ENCODE results near the gene ZNF268.

Gene ZNF268

GRCh38 chr12:133181238-133181959, at the start of gene ZNF268:
Gene ZNF268, plus strand, starts transcription at chr12:133181495. Its CDS starts 503 bp downstream, at chr12:133181998.
- DNase-seq = peak; percentile 88

- DNase-seq = no peak
Measured at GRCh38 chr12:133135747-133136146, 45.5 kb upstream of the ZNF268 start.

- no peak for DNase-seq
Measured at GRCh38 chr12:133145981-133146380, 35.3 kb upstream of the ZNF268 start.

- no peak for DNase-seq
Measured at GRCh38 chr12:133156125-133156690, 25.1 kb upstream of the ZNF268 start.

GRCh38 chr12:133165776-133166175, 15.5 kb upstream of the ZNF268 start:
- DNase-seq = no peak

- no peak for DNase-seq
Measured at GRCh38 chr12:133172491-133172890, 8.8 kb upstream of the ZNF268 start.

GRCh38 chr12:133174901-133175300, 6.4 kb upstream of the ZNF268 start:
- DNase-seq = no peak

- DNase-seq = no peak
Measured at GRCh38 chr12:133180669-133181068, 626 bp upstream of the ZNF268 start.

GRCh38 chr12:133190176-133190575, 8.9 kb downstream of the ZNF268 start:
- DNase-seq = no peak

- no peak for DNase-seq
Measured at GRCh38 chr12:133192847-133193246, 11.6 kb downstream of the ZNF268 start.

GRCh38 chr12:133201888-133202287, 20.6 kb downstream of the ZNF268 start:
- no peak for DNase-seq

- no peak for DNase-seq
Measured at GRCh38 chr12:133202493-133203343, 21.4 kb downstream of the ZNF268 start.

- DNase-seq = no peak
Measured at GRCh38 chr12:133203344-133204263, 22.3 kb downstream of the ZNF268 start.

GRCh38 chr12:133204264-133204603, 22.9 kb downstream of the ZNF268 start:
- DNase-seq = no peak

- no peak for DNase-seq
Measured at GRCh38 chr12:133206390-133206789, 25.1 kb downstream of the ZNF268 start.

- DNase-seq = no peak
Measured at GRCh38 chr12:133215724-133216123, 34.4 kb downstream of the ZNF268 start.

GRCh38 chr12:133217219-133217618, 35.9 kb downstream of the ZNF268 start:
- no peak for DNase-seq

- no peak for DNase-seq
Measured at GRCh38 chr12:133220521-133220920, 39.2 kb downstream of the ZNF268 start.

- no peak for DNase-seq
Measured at GRCh38 chr12:133221241-133221640, 39.9 kb downstream of the ZNF268 start.

GRCh38 chr12:133222211-133222610, 40.9 kb downstream of the ZNF268 start:
- no peak for DNase-seq

GRCh38 chr12:133225527-133225926, 44.2 kb downstream of the ZNF268 start:
- DNase-seq = no peak

- DNase-seq = no peak
Measured at GRCh38 chr12:133226690-133227089, 45.4 kb downstream of the ZNF268 start.
